Nephron (organoid): ENCODE data around the gene DHRS7C.

Experiments used
- H3K27ac Mint-ChIP-seq, 3 experiments: 2 replicates each; pipeline ENCODE4 v1.8.0; 2020; ENCODE audit warnings: mixed read lengths in 3 of 3, mild to moderate bottlenecking in 2 of 3, moderate library complexity in 1 of 3
- H3K27me3 Mint-ChIP-seq: 2 replicates; pipeline ENCODE4 v1.8.0; 2021; ENCODE audit warnings: low read depth, mild to moderate bottlenecking, moderate library complexity, mixed read lengths
- H3K36me3 Mint-ChIP-seq: 2 replicates; pipeline ENCODE4 v1.8.0; 2020; ENCODE audit warnings: low read depth, mixed read lengths
- H3K4me1 Mint-ChIP-seq: 2 replicates; pipeline ENCODE4 v1.8.0; 2020; ENCODE audit warnings: mixed read lengths
- H3K4me3 Mint-ChIP-seq, 3 experiments: 2 replicates each; pipeline ENCODE4 v1.8.0; 2020; ENCODE audit warnings: mild to moderate bottlenecking in 3 of 3, mixed read lengths in 3 of 3, moderate library complexity in 2 of 3
- H3K9me3 Mint-ChIP-seq: 2 replicates; pipeline ENCODE4 v1.8.0; 2020; ENCODE audit warnings: mixed read lengths
- CTCF ChIP-seq, 3 experiments: fragments of 200-600 bp; sonication (generic); IDR thresholded peaks; one replicate each; pipeline ENCODE4 v1.5.0; 2021; ENCODE audit warnings: antibody characterized with exemption in 3 of 3; ENCODE audit not compliant: unreplicated experiment in 3 of 3

Gene DHRS7C

GRCh38 chr17:9780552-9780951 lies 10.8 kb downstream of the DHRS7C start:
- peaks cover 14% of the 10 kb centered on the region for H3K27me3 Mint-ChIP-seq
- H3K9me3 Mint-ChIP-seq: peaks cover 8% of the 10 kb centered on the region
- H3K4me3 Mint-ChIP-seq: no peak overlapping the region
- H3K27ac Mint-ChIP-seq: no peak overlapping the region
- no peak for TF ChIP-seq CTCF (IDR thresholded peaks at IDR 0.05; ENCODE audit: unreplicated experiment in 3 of 3)
- no peaks in the 10 kb centered on the region for H3K4me1 Mint-ChIP-seq
- no peaks in the 10 kb centered on the region for H3K36me3 Mint-ChIP-seq

GRCh38 chr17:9776911-9777310 lies 14.5 kb downstream of the DHRS7C start:
- Mint-ChIP-seq H3K36me3 (no peaks in the 10 kb centered on the region), H3K27me3 (peaks cover 20% of the 10 kb centered on the region), H3K27ac (no peak overlapping the region), H3K9me3 (peaks cover 10% of the 10 kb centered on the region), H3K4me3 (no peak overlapping the region), H3K4me1 (no peaks in the 10 kb centered on the region)
- TF ChIP-seq CTCF (IDR thresholded peaks at IDR 0.05; ENCODE audit: unreplicated experiment in 3 of 3): no peak

GRCh38 chr17:9772658-9773057 lies 18.7 kb downstream of the DHRS7C start:
- H3K36me3 Mint-ChIP-seq: no peaks in the 10 kb centered on the region
- no peak for TF ChIP-seq CTCF (IDR thresholded peaks at IDR 0.05; ENCODE audit: unreplicated experiment in 3 of 3)
- H3K4me1 Mint-ChIP-seq: no peaks in the 10 kb centered on the region
- peaks cover 18% of the 10 kb centered on the region for H3K27me3 Mint-ChIP-seq
- H3K4me3 Mint-ChIP-seq: no peak overlapping the region
- no peak overlapping the region for H3K27ac Mint-ChIP-seq
- H3K9me3 Mint-ChIP-seq: peaks cover 10% of the 10 kb centered on the region

- TF ChIP-seq CTCF (IDR thresholded peaks at IDR 0.05; ENCODE audit: unreplicated experiment in 3 of 3): no peak
- peaks cover 4% of the 10 kb centered on the region for H3K9me3 Mint-ChIP-seq
- H3K27ac Mint-ChIP-seq: no peak overlapping the region
- no peaks in the 10 kb centered on the region for H3K4me1 Mint-ChIP-seq
- H3K4me3 Mint-ChIP-seq: no peak overlapping the region
- H3K27me3 Mint-ChIP-seq: peaks cover 17% of the 10 kb centered on the region
- H3K36me3 Mint-ChIP-seq: no peaks in the 10 kb centered on the region
These were observed 19.9 kb downstream of the DHRS7C start for GRCh38 chr17:9771465-9771864.

- Mint-ChIP-seq H3K36me3 (no peaks in the 10 kb centered on the region), H3K4me3 (no peak overlapping the region), H3K27me3 (peaks cover 20% of the 10 kb centered on the region), H3K9me3 (no peaks in the 10 kb centered on the region), H3K4me1 (no peaks in the 10 kb centered on the region), H3K27ac (no peak overlapping the region)
- no peak for TF ChIP-seq CTCF (IDR thresholded peaks at IDR 0.05; ENCODE audit: unreplicated experiment in 3 of 3)
These were observed 22.2 kb downstream of the DHRS7C start for GRCh38 chr17:9769036-9769695.

- Mint-ChIP-seq H3K27me3 (peaks cover 20% of the 10 kb centered on the region), H3K4me3 (no peak overlapping the region), H3K27ac (no peak overlapping the region), H3K36me3 (no peaks in the 10 kb centered on the region), H3K4me1 (peaks cover 5% of the 10 kb centered on the region), H3K9me3 (no peaks in the 10 kb centered on the region)
- peak; percentile 60 to 66 (median 65) for TF ChIP-seq CTCF (IDR thresholded peaks at IDR 0.05; ENCODE audit: unreplicated experiment in 3 of 3)
These were observed 22.9 kb downstream of the DHRS7C start for GRCh38 chr17:9768381-9768934.
